NT2/D1 (cell line): ENCODE measurements around the gene HNRNPM.

ENCODE experiments used
- DNase-seq: peaks from one replicate; pipeline ENCODE4 v3.0.0-alpha.2; 2011; ENCODE audit warnings: low read depth, low spot score
- H3K27me3 ChIP-seq: 2 replicates; pipeline ENCODE4 v1.6.0; 2011; ENCODE audit warnings: mild to moderate bottlenecking; ENCODE audit not compliant: insufficient read length, insufficient read depth
- H3K36me3 ChIP-seq: 2 replicates; pipeline ENCODE4 v1.6.1; 2011; ENCODE audit warnings: mild to moderate bottlenecking, low read length, mixed read lengths; ENCODE audit not compliant: insufficient read depth, insufficient read length
- H3K4me1 ChIP-seq: 2 replicates; pipeline ENCODE4 v1.5.1; 2011; ENCODE audit not compliant: insufficient read depth, insufficient read length
- H3K4me3 ChIP-seq: 2 replicates; pipeline ENCODE4 v1.5.1; 2011; ENCODE audit warnings: low read depth; ENCODE audit not compliant: insufficient read length
- H3K9ac ChIP-seq: 2 replicates; pipeline ENCODE4 v1.6.0; 2011; ENCODE audit warnings: low read depth; ENCODE audit not compliant: insufficient read length
- H3K9me3 ChIP-seq: 2 replicates; pipeline ENCODE4 v1.5.1; 2011; ENCODE audit warnings: mild to moderate bottlenecking, low read length; ENCODE audit not compliant: insufficient read depth
- SUZ12 ChIP-seq: IDR thresholded peaks from 2 replicates; pipeline ENCODE4 v1.6.1; 2011; ENCODE audit not compliant: insufficient read length, insufficient read depth; ENCODE audit errors: extremely low read depth
- YY1 ChIP-seq: IDR thresholded peaks from 2 replicates; pipeline ENCODE4 v1.6.1; 2011; ENCODE audit not compliant: insufficient read length, insufficient read depth
- ZNF274 ChIP-seq: IDR thresholded peaks from 2 replicates; pipeline ENCODE4 v1.6.1; 2011; ENCODE audit warnings: mild to moderate bottlenecking, low read depth, low read length

HNRNPM gene

GRCh38 chr19:8446061-8446709 is 1.4 kb downstream of the HNRNPM start:
- no peaks in the 10 kb centered on the region for H3K27me3 ChIP-seq
- TF ChIP-seq SUZ12: no peak
- peaks cover 42% of the 10 kb centered on the region for H3K36me3 ChIP-seq
- peak overlapping the region; percentile 100 for H3K9ac ChIP-seq
- no peaks in the 10 kb centered on the region for H3K9me3 ChIP-seq
- H3K4me1 ChIP-seq: peaks cover 4% of the 10 kb centered on the region
- no peak for DNase-seq
- peak overlapping the region; percentile 100 for H3K4me3 ChIP-seq

- H3K4me1 ChIP-seq: no peaks in the 10 kb centered on the region
- H3K27me3 ChIP-seq: no peaks in the 10 kb centered on the region
- no peak overlapping the region for H3K9ac ChIP-seq
- no peak for DNase-seq
- no peak overlapping the region for H3K4me3 ChIP-seq
- TF ChIP-seq SUZ12 (no peak), YY1 (no peak), ZNF274 (no peak)
- no peaks in the 10 kb centered on the region for H3K9me3 ChIP-seq
- H3K36me3 ChIP-seq: peaks cover 65% of the 10 kb centered on the region
Measured at GRCh38 chr19:8449830-8450229, 5.1 kb downstream of the HNRNPM start.

DNA sequence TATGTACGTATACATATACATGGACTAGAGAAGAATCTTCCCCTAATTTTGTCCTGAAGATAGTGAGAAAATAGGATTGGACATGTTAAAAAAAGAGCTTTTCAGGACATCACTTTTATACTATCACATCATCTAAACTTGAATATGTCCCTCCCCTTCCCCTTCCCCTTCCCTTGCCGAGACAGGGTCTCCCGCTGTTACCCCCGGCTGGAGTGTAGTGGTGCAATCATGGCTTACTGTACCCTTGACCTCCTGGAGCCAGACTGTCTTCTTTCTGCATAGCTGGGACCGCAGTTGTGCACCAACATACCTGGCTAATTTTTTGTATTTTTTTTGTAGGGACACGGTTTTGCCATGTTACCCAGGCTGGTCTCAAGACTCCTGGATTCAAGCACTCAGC is 6.6 kb downstream of the HNRNPM start:
- DNase-seq: no peak
- Histone ChIP-seq H3K9ac (no peak overlapping the region), H3K4me1 (no peaks in the 10 kb centered on the region), H3K9me3 (no peaks in the 10 kb centered on the region), H3K36me3 (peaks cover 72% of the 10 kb centered on the region), H3K4me3 (no peak overlapping the region), H3K27me3 (no peaks in the 10 kb centered on the region)
- no peak for TF ChIP-seq SUZ12

- no peaks in the 10 kb centered on the region for H3K4me1 ChIP-seq
- DNase-seq: no peak
- no peak overlapping the region for H3K9ac ChIP-seq
- H3K27me3 ChIP-seq: no peaks in the 10 kb centered on the region
- peaks cover 72% of the 10 kb centered on the region for H3K36me3 ChIP-seq
- H3K4me3 ChIP-seq: no peak overlapping the region
- TF ChIP-seq YY1 (no peak), ZNF274 (no peak), SUZ12 (no peak)
- no peaks in the 10 kb centered on the region for H3K9me3 ChIP-seq
Measured at GRCh38 chr19:8451885-8452284, 7.1 kb downstream of the HNRNPM start.

DNA sequence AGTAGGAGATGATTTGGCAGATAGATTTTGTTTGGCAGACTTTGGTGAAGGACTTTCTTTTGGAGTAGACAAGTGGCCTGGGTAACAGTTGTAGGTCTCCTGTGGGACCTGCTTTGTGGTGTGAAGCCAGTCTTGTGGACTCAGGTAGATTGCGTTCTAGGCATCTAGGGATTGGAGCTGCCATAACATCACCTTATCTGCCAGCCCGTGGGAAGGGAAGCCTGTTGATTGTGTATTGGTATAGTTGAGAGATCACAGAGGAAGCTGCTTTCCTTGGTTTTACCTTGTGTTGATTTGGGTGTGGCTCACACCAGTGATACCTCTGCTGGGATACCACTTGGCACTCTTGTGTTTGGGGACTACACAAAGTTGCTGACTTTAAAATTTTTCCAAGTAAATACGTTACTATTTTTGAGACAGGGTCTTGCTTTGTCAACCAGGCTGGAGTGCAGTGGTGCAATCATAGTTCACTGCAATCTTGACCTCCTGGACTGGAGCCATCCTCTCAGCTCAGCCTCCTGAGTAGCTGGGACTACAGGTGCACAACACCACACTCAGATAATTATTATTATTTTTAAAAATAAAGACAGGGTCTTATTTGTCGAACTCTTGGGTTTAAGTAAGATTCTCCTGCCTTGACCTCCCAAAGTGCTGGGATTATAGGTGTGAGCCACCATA is 7.8 kb downstream of the HNRNPM start:
- Histone ChIP-seq H3K36me3 (peaks cover 71% of the 10 kb centered on the region), H3K27me3 (no peaks in the 10 kb centered on the region), H3K9me3 (no peaks in the 10 kb centered on the region), H3K4me3 (no peak overlapping the region), H3K4me1 (no peaks in the 10 kb centered on the region), H3K9ac (no peak overlapping the region)
- DNase-seq: no peak
- TF ChIP-seq ZNF274 (no peak), YY1 (no peak), SUZ12 (no peak)

- H3K9ac ChIP-seq: no peak overlapping the region
- H3K4me3 ChIP-seq: no peak overlapping the region
- peaks cover 71% of the 10 kb centered on the region for H3K36me3 ChIP-seq
- no peaks in the 10 kb centered on the region for H3K9me3 ChIP-seq
- TF ChIP-seq YY1 (no peak), SUZ12 (no peak), ZNF274 (no peak)
- no peaks in the 10 kb centered on the region for H3K4me1 ChIP-seq
- DNase-seq: no peak
- H3K27me3 ChIP-seq: no peaks in the 10 kb centered on the region
Measured at GRCh38 chr19:8453616-8454015, 8.8 kb downstream of the HNRNPM start.

GRCh38 chr19:8454218-8454617 is 9.4 kb downstream of the HNRNPM start:
- TF ChIP-seq YY1 (no peak), SUZ12 (no peak), ZNF274 (no peak)
- Histone ChIP-seq H3K9me3 (no peaks in the 10 kb centered on the region), H3K36me3 (peaks cover 72% of the 10 kb centered on the region), H3K4me3 (no peak overlapping the region), H3K4me1 (no peaks in the 10 kb centered on the region), H3K27me3 (no peaks in the 10 kb centered on the region), H3K9ac (no peak overlapping the region)
- no peak for DNase-seq

- DNase-seq: no peak
- TF ChIP-seq SUZ12 (no peak), YY1 (no peak), ZNF274 (no peak)
- Histone ChIP-seq H3K27me3 (no peaks in the 10 kb centered on the region), H3K36me3 (peaks cover 71% of the 10 kb centered on the region), H3K9me3 (no peaks in the 10 kb centered on the region), H3K4me1 (no peaks in the 10 kb centered on the region), H3K9ac (no peak overlapping the region), H3K4me3 (no peak overlapping the region)
Measured at GRCh38 chr19:8455018-8455417, 10.2 kb downstream of the HNRNPM start.
